NCI-H2227 (cell line): ENCODE data around the gene ZNF618.

ENCODE experiments used
- DNase-seq: peaks from one replicate; lab custom pipeline; 2025; ENCODE audit not compliant: unreplicated experiment; lab: John Stamatoyannopoulos, UW

The ZNF618 gene

DNA sequence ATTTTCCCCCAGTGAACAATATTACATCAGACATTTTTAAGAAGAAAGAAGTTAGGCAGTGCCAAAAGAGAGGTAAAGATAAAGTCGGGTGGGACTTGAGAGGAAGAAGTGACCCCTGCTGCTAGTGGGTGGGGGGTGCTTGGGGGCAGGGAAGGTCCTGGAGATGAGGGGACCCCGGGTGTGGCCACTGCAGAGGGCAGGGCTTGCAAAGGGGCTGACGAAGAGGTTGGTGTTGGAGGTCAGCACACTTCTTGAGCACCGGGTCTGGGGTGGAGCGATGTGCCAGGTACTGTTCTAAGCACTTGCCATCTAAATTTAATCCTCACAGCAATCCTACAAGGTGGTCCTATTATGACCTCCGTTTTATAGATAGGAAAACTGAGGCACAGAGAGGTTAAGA, 140.0 kb downstream of the ZNF618 start:
- no peak for DNase-seq

- no peak for DNase-seq
Measured at GRCh38 chr9:114016629-114017423, 140.7 kb downstream of the ZNF618 start.

- DNase-seq, result no peak
Measured at GRCh38 chr9:114017741-114018715, 141.9 kb downstream of the ZNF618 start.

DNA sequence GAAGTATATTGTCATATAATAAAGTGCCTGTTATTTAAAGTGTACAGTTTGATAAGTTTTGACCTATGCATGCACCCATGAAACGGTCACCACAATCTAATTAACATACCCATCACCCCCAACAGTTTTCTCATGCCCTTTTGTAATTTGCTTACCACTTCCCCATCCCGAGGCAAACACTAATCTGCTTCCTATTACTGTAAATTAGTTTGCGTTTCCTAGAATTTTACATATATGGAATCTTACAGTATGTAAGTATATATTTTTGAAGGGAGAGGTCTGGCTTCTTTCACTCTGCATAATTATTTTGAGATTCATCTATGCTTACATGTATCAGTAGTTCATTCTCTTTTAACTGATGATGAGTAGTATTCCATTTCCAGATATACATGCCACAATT, 145.5 kb downstream of the ZNF618 start:
- no peak for DNase-seq

DNA sequence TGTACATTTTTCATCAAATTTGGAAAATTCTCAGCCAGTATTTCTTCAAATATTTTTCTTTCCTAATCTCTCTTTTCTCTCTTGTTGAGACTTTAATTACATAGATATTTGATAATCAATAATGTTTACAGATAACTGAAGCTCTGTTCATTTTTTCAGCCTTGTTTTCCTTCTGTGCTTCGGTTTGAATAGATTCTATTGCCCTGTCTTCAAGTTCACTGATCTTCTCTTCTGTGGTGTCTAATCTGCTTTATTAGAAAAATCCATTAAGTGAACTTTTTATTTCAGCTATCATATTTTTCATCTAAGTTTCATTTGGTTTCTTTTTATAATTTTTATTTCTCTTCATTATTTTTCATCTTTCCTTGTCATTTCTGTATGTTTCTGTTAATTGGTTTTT, 147.9 kb downstream of the ZNF618 start:
- DNase-seq, result no peak

DNA sequence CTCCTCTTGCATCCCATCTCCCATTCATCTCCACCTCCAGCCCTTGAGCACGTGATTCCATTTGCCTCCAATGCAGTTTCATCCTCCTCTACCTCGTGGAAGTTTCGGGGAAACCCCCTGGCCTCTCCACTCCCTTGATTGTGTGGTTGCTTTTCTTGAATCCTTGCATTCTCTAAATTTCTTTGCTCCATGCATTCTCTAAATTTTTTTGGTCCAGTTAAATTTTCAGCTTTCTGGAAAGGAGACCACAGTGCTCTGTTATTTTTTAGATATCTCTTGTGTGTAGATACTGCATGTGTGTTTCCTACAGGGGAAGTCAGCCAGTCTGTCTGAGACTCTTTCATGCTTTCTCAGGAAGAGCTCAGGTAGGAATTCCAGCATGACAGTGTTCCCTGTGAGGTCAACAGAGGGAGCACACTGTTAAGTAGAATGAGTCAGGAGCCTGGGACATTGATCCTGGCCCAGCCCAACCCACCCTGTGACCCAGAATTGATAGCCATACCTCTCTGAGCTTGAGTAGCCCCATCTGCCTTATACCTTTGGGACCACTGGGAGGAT, 149.2 kb downstream of the ZNF618 start:
- DNase-seq, result no peak

- no peak for DNase-seq
Measured at GRCh38 chr9:114025760-114026159, 149.7 kb downstream of the ZNF618 start.

- no peak for DNase-seq
Measured at GRCh38 chr9:114026335-114026734, 150.2 kb downstream of the ZNF618 start.

- no peak for DNase-seq
Measured at GRCh38 chr9:114027159-114027862, 151.2 kb downstream of the ZNF618 start.

DNA sequence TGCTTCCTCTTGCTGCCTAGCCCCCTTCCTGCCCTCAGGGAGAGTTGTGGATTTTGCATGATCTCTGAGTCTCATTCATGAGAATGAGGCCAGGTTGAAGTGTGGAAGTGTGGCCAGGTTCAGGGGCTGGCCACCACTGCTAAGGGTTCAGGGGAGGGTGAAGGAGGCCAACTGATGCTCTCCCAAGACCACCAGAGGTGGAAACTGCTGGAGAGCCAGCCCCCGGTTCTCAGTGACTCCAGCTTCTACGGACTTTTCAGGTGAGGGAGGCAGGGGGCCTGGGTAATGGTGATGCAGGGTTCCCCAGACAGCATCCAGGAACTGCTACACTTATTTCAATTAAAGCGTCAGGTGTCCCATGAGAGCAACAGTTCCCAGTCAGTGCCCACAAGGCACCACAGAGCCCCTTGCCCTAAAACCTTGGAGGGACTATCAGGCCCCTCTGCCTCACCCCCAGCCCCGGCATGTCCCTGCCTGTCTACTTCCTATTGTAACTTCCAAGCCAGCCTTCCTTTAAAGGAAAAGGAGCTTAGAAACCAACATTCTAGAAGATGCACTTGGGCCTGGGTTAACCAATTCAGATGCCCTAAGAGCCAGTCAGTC, 151.9 kb downstream of the ZNF618 start:
- no peak for DNase-seq

DNA sequence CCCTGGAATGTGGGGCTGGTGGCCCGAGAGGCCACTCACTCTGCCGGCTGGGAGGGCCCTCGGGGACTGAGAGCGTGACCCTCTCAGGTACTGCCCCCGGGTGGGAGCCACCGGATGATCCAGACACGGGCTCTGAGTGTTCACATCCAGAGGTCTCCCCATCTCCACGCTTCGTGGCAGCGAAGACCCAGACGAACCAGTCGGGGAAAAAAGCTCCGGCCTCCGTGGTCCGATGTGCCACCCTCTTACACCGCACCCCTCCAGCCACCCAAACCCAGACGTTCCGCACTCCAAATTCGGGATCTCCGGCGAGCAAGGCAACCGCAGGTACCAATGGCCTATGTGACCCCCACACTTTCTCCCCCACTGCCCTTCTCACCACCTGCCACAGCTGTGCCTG, 152.5 kb downstream of the ZNF618 start:
- no peak for DNase-seq

- DNase-seq, result no peak
Measured at GRCh38 chr9:114029311-114030170, 153.4 kb downstream of the ZNF618 start.

- DNase-seq, result no peak
Measured at GRCh38 chr9:114030364-114030763, 154.3 kb downstream of the ZNF618 start.

DNA sequence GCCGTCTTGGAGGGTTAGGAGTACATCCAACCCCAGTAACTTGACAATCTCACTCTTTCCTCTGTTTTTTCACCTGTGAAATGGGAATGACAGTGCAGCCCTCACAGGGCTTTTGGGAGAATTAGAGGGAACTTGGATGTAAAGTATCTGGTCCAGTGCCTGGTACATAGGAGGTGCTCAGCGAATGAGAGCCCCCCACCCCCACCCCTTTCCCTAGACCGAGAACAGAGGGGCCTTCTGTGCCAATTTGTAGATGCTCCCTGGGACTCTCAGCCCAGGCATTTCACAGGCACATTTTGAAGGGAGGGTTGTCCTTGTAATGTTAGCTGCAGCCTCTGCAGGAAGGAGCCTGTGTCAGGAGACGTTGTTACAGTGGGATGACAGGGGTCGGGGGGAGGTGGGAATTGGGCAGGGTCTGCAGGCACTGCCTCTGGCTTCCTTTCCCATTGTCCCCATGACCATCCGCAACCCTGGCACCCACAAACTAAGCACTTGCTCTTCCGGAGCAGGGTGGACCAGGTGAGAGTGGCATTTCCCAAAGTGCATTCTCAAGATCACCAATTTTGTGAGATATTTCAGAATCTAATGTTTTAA, 155.0 kb downstream of the ZNF618 start:
- no peak for DNase-seq

DNA sequence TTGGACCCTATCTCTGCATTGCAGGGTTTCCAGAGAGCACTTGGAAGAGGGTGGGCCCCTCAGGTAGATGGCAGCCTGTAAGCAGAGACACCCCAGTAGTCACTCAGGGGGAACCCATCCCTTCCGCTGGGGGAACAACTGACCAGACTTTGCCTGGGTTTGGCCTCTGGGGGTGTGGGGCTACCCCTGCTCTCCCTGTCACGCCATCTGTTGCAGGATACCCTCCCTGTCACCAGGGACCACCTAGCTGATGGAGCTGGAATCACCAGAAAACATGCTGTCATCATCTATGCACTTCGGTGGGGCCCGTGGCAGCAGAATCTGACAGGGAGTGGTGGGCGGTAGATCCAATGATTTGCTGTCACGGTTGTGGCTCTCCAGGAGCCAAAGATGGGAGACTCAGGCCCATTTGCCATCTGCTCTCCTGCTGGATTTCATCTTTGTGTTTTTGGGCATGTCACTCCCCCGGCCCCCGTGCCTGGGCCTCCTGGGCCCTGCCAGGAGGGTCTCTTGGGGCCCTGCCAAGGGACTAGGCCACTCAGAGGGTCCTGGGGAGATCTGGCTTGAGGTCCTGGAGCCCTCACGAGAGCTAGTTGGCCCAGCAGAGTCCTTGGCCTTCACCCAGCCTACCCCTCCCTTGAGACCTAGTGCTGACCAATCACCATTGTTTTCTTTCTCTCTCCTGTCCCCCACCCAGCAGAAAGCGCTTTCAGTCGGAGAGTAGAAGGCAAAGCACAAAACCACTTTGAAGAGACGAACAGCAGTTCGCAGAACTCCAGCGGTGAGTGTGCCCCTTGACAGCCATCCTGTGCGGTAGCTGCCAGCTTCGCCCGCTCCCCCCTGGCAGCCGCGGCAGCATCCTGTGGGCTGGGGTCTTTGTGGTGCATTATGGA, 156.1 kb downstream of the ZNF618 start:
- DNase-seq, result no peak

GRCh38 chr9:114033397-114034103, 157.4 kb downstream of the ZNF618 start:
- no peak for DNase-seq

DNA sequence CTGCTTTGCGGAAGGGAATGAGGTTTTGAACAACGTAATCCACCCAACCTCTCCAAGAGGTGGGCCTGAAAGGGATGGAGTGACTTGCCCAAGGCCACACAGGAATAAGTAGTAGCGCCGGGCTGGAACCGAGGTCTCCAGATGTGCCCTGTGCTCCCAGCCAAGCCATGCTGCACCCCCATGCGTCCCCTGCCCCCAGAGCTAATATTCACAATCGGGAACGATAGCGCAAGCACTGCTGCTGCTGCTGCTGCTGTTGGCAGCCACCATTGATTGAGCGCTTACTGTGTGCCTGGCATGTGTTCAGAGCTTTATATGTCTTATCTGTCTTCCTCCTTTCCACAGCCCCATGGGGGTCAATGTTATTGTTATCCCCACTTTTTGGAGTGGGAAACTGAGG, 158.1 kb downstream of the ZNF618 start:
- DNase-seq, result no peak

GRCh38 chr9:114034661-114035062, 158.6 kb downstream of the ZNF618 start:
- no peak for DNase-seq
